ENCODE results near the gene CNIH3. TPM values are rescaled to one million over a fixed set of nuclear protein-coding genes. Genes with fewer than 3 reads are reported as not detected.

The CNIH3 gene
- total and polyA plus RNA-seq, 2 of the 4 experiments (the other 2 are of a cell fraction), result 2.0 to 2.9 TPM

- no peaks in the 10 kb centered on the region for H3K4me1 ChIP-seq (ENCODE audit: control insufficient read depth, insufficient read depth, low read length)
- no peak overlapping the region for H3K23ac ChIP-seq (ENCODE audit: low read depth, low read length)
- no peak overlapping the region for H3K27ac ChIP-seq (ENCODE audit: insufficient read depth, low read length)
- H4K20me1 ChIP-seq (ENCODE audit: insufficient read depth, low read length), result no peaks in the 10 kb centered on the region
- H3K4me3 ChIP-seq (ENCODE audit: insufficient read depth, low read depth, low read length), result no peak overlapping the region
- no peak overlapping the region for H3K4me2 ChIP-seq (ENCODE audit: low read depth, low read length)
- no peak overlapping the region for H2BK20ac ChIP-seq (ENCODE audit: low read depth, low read length)
- peaks cover 3% of the 10 kb centered on the region; the same call in 1 of the 2 replicates for H3K27me3 ChIP-seq (ENCODE audit: control insufficient read depth, insufficient read depth, low read length)
- H3K18ac ChIP-seq (ENCODE audit: low read depth, low read length), result no peak overlapping the region
- no peaks in the 10 kb centered on the region for H3K36me3 ChIP-seq (ENCODE audit: control insufficient read depth, insufficient read depth, low read length)
- no peak overlapping the region for H3K56ac ChIP-seq (ENCODE audit: extremely low read depth, insufficient read depth, low read length)
- BruUV-seq (replicated peaks), result no TSS peak
- no peak overlapping the region for H3K9ac ChIP-seq (ENCODE audit: low read depth, low read length)
- DNase-seq (no peak), ATAC-seq (ENCODE audit: low read depth) (no peak)
- H2AK5ac ChIP-seq (ENCODE audit: low read depth, low read length), result no peak overlapping the region; the same call in 1 of the 2 replicates
- H3K14ac ChIP-seq (replicated peaks; ENCODE audit: low read depth, low read length), result no peak overlapping the region
- TF ChIP-seq NFE2L2 (IDR thresholded peaks at IDR 0.05; ENCODE audit: low read depth, low read length) (no peak), MAZ (IDR thresholded peaks at IDR 0.05; ENCODE audit: borderline replicate concordance, low read depth, low read length) (no peak), POLR2A (IDR thresholded peaks at IDR 0.05; ENCODE audit: low read depth, low read length) (no peak)
- no peak overlapping the region for H2BK5ac ChIP-seq (ENCODE audit: low read depth, low read length, poor library complexity, severe bottlenecking)
- intact Hi-C loops (cut with micrococcal nuclease), result no loop called here
- H2AK9ac ChIP-seq (replicated peaks; ENCODE audit: low read depth, low read length, poor library complexity), result no peak overlapping the region
- 73% methylated on average over 3 of the region's 9 CpGs; no CpG with 5 or more reads in 1 of the 2 experiments for WGBS, 2 experiments (ENCODE audit: extremely low coverage in 2 of 2, insufficient read length in 1 of 2)
- H3K9me1 ChIP-seq (ENCODE audit: insufficient read depth, low read length), result 0 out of 2 replicates have a peak, but pooled peaks cover 4% of the 10 kb centered on the region
- in situ Hi-C loops (cut with MboI; ENCODE audit: low sequenced_read_pairs), result no loop called here
- H4K8ac ChIP-seq (ENCODE audit: low read depth in 2 of 2, low read length in 2 of 2), result no peak overlapping the region
- ChIA-PET POLR2A (ENCODE audit: unreplicated experiment) (no interaction called here), CTCF (interaction anchor here (1.3 kb wide), 1 partner anchor 17 kb away, joined by 3 read pairs; no protein-coding TSS in a partner anchor)
- no peak overlapping the region for H2BK15ac ChIP-seq (ENCODE audit: low read depth, low read length)
- H4K91ac ChIP-seq (ENCODE audit: insufficient read depth, low read depth, low read length), result no peak overlapping the region
- H3K9me3 ChIP-seq (ENCODE audit: control insufficient read depth, insufficient read depth, low read length), result no peaks in the 10 kb centered on the region
- no peak overlapping the region for H4K5ac ChIP-seq (ENCODE audit: low read depth, low read length)
- H3K79me1 ChIP-seq (ENCODE audit: low read depth in 1 of 2, low read length in 2 of 2), result peaks cover 0 to 3% of the 10 kb centered on the region in 2 experiments; a peak in 1 of 4 replicates
- H2AFZ ChIP-seq (replicated peaks; ENCODE audit: low read length, poor library complexity), result no peak overlapping the region
- no peak overlapping the region for H3K4ac ChIP-seq (ENCODE audit: low read depth, low read length)
- dilution Hi-C loops (cut with HindIII; ENCODE audit: low sequenced_read_pairs, unreplicated experiment), result no loop called here
- no peak overlapping the region for H2BK120ac ChIP-seq (ENCODE audit: low read depth, low read length)
Observed at GRCh38 chr1:224718470-224719053, 102.4 kb downstream of the CNIH3 start.

Data from IMR-90 (cell line).